IMR-90 (cell line): ENCODE measurements around the gene CD99L2. TPM values are rescaled to one million over a fixed set of nuclear protein-coding genes. Genes with fewer than 3 reads are reported as not detected.
A peak's percentile ranks its signal among the peaks of the same experiment; 100 is the strongest.

Experiments
- ATAC-seq: fragments of 200-7000 bp; cut with Tn5 transposase; 2 replicates; pipeline ENCODE4 v1.9.1; 2020; ENCODE audit warnings: low read depth, mild to moderate bottlenecking, moderate library complexity
- BruUV-seq: library from RNA; stranded (reverse); fragments of 400-500 nt; replicated peaks from 2 replicates; lab custom pipeline; 2021; lab: Mats Ljungman, UMichigan
- CTCF ChIA-PET: fragments of 300-600 bp; formaldehyde crosslinking; extraction: SDS; loops from one replicate; lab custom pipeline; 2021; ENCODE audit warnings: antibody characterized with exemption; lab: Yijun Ruan, JAX
- POLR2A ChIA-PET: fragments of 300-600 bp; sonication (Branson Sonifier 250); formaldehyde crosslinking; loops from one replicate; lab custom pipeline; 2022; ENCODE audit warnings: antibody characterized with exemption; ENCODE audit not compliant: unreplicated experiment; lab: Charles Lee
- DNase-seq: peaks from one replicate; pipeline ENCODE4 v3.0.0; 2013
- H2AFZ ChIP-seq: replicated peaks from 2 replicates; pipeline ENCODE3; 2013; ENCODE audit warnings: low read length, mild to moderate bottlenecking; ENCODE audit not compliant: poor library complexity
- H2AK5ac ChIP-seq: 2 replicates; pipeline ENCODE4 v1.6.1; 2013; ENCODE audit warnings: low read depth, low read length, inconsistent platforms
- H2AK9ac ChIP-seq: replicated peaks from 2 replicates; pipeline ENCODE3; 2013; ENCODE audit warnings: mild to moderate bottlenecking, low read depth, low read length, moderate library complexity; ENCODE audit not compliant: poor library complexity
- H2BK120ac ChIP-seq: 2 replicates; pipeline ENCODE4 v1.6.1; 2013; ENCODE audit warnings: low read depth, low read length, inconsistent platforms
- H2BK15ac ChIP-seq: 3 replicates; pipeline ENCODE4 v1.6.1; 2013; ENCODE audit warnings: low read depth, low read length, inconsistent platforms
- H2BK20ac ChIP-seq: 2 replicates; pipeline ENCODE4 v1.6.1; 2013; ENCODE audit warnings: low read depth, mild to moderate bottlenecking, inconsistent platforms, low read length, moderate library complexity
- H2BK5ac ChIP-seq: 2 replicates; pipeline ENCODE4 v1.6.1; 2013; ENCODE audit warnings: mild to moderate bottlenecking, low read depth, low read length, inconsistent platforms; ENCODE audit not compliant: poor library complexity, severe bottlenecking
- H3K14ac ChIP-seq: replicated peaks from 2 replicates; pipeline ENCODE4 v1.6.1; 2013; ENCODE audit warnings: low read depth, low read length, inconsistent platforms
- H3K18ac ChIP-seq: 2 replicates; pipeline ENCODE4 v1.6.1; 2013; ENCODE audit warnings: low read depth, low read length, control low read depth
- H3K23ac ChIP-seq: 2 replicates; pipeline ENCODE4 v1.6.1; 2013; ENCODE audit warnings: low read depth, low read length, inconsistent platforms
- H3K27ac ChIP-seq: 2 replicates; pipeline ENCODE4 v1.5.1; 2013; ENCODE audit warnings: mild to moderate bottlenecking, control low read depth, low read length; ENCODE audit not compliant: insufficient read depth
- H3K27me3 ChIP-seq: 2 replicates; pipeline ENCODE4 v1.6.1; 2013; ENCODE audit warnings: low read length; ENCODE audit not compliant: control insufficient read depth, insufficient read depth
- H3K36me3 ChIP-seq: 2 replicates; pipeline ENCODE4 v1.6.1; 2013; ENCODE audit warnings: low read length, mixed read lengths; ENCODE audit not compliant: control insufficient read depth, insufficient read depth
- H3K4ac ChIP-seq: 2 replicates; pipeline ENCODE4 v1.6.1; 2013; ENCODE audit warnings: low read depth, low read length, inconsistent platforms
- H3K4me1 ChIP-seq: 2 replicates; pipeline ENCODE4 v1.6.1; 2013; ENCODE audit warnings: low read length, mixed read lengths; ENCODE audit not compliant: control insufficient read depth, insufficient read depth
- H3K4me2 ChIP-seq: 2 replicates; pipeline ENCODE4 v1.6.1; 2013; ENCODE audit warnings: low read depth, mild to moderate bottlenecking, control low read depth, low read length, moderate library complexity
- H3K4me3 ChIP-seq: 2 replicates; pipeline ENCODE4 v1.5.1; 2013; ENCODE audit warnings: low read depth, mild to moderate bottlenecking, control low read depth, low read length, moderate library complexity; ENCODE audit not compliant: insufficient read depth
- H3K56ac ChIP-seq: 2 replicates; pipeline ENCODE4 v1.6.1; 2013; ENCODE audit warnings: low read length, inconsistent platforms; ENCODE audit not compliant: insufficient read depth; ENCODE audit errors: extremely low read depth
- H3K79me1 ChIP-seq, 2 experiments: 2 replicates each; pipeline ENCODE4 v1.6.1; 2013; ENCODE audit warnings: low read length in 2 of 2, inconsistent platforms in 1 of 2, low read depth in 1 of 2
- H3K9ac ChIP-seq: 2 replicates; pipeline ENCODE4 v1.6.1; 2013; ENCODE audit warnings: low read depth, low read length, control low read depth
- H3K9me1 ChIP-seq: 2 replicates; pipeline ENCODE4 v1.6.1; 2013; ENCODE audit warnings: low read length, inconsistent platforms; ENCODE audit not compliant: insufficient read depth
- H3K9me3 ChIP-seq: 2 replicates; pipeline ENCODE4 v1.6.1; 2013; ENCODE audit warnings: low read length; ENCODE audit not compliant: control insufficient read depth, insufficient read depth
- H4K20me1 ChIP-seq: 2 replicates; pipeline ENCODE4 v1.6.1; 2013; ENCODE audit warnings: low read length, inconsistent platforms; ENCODE audit not compliant: insufficient read depth
- H4K5ac ChIP-seq: 2 replicates; pipeline ENCODE4 v1.6.1; 2013; ENCODE audit warnings: mild to moderate bottlenecking, low read depth, low read length, control low read depth
- H4K8ac ChIP-seq, 2 experiments: 2 replicates each; pipeline ENCODE4 v1.6.1; 2013; ENCODE audit warnings: low read depth in 2 of 2, low read length in 2 of 2, control low read depth in 1 of 2, inconsistent platforms in 1 of 2
- H4K91ac ChIP-seq: 2 replicates; pipeline ENCODE4 v1.6.1; 2013; ENCODE audit warnings: low read depth, low read length, inconsistent platforms; ENCODE audit not compliant: insufficient read depth
- CEBPB ChIP-seq: IDR thresholded peaks from 2 replicates; pipeline ENCODE4 v1.6.1; 2012; ENCODE audit warnings: low read depth, low read length, improper control_type of control experiment
- CHD1 ChIP-seq: IDR thresholded peaks from 2 replicates; pipeline ENCODE4 v1.6.1; 2012; ENCODE audit warnings: low read depth, low read length, improper control_type of control experiment
- CTCF ChIP-seq: conservative IDR thresholded peaks from 2 replicates; pipeline ENCODE4 v1.5.1; 2012; ENCODE audit warnings: mild to moderate bottlenecking, low read depth, low read length, improper control_type of control experiment
- ELK1 ChIP-seq: fragments of 150-350 bp; IDR thresholded peaks from 2 replicates; pipeline ENCODE4 v1.6.1; 2016; ENCODE audit warnings: low read depth, mild to moderate bottlenecking, low read length, moderate library complexity, borderline replicate concordance
- FOS ChIP-seq: fragments of 150-350 bp; IDR thresholded peaks from 2 replicates; pipeline ENCODE4 v1.6.1; 2016; ENCODE audit warnings: low read depth, low read length
- MAFK ChIP-seq: IDR thresholded peaks from 2 replicates; pipeline ENCODE4 v1.6.1; 2012; ENCODE audit warnings: low read depth, low read length, improper control_type of control experiment
- MAZ ChIP-seq: IDR thresholded peaks from 2 replicates; pipeline ENCODE4 v1.6.1; 2012; ENCODE audit warnings: low read depth, mild to moderate bottlenecking, low read length, improper control_type of control experiment, moderate library complexity, borderline replicate concordance
- MXI1 ChIP-seq: IDR thresholded peaks from 2 replicates; pipeline ENCODE4 v1.6.1; 2012; ENCODE audit warnings: low read depth, mild to moderate bottlenecking, low read length, moderate library complexity, borderline replicate concordance
- NFE2L2 ChIP-seq: fragments of 150-350 bp; IDR thresholded peaks from 2 replicates; pipeline ENCODE4 v1.6.1; 2016; ENCODE audit warnings: low read depth, mild to moderate bottlenecking, low read length
- RAD21 ChIP-seq: IDR thresholded peaks from 2 replicates; pipeline ENCODE4 v1.6.1; 2012; ENCODE audit warnings: low read length, improper control_type of control experiment
- RCOR1 ChIP-seq: IDR thresholded peaks from 2 replicates; pipeline ENCODE4 v1.6.1; 2012; ENCODE audit warnings: mild to moderate bottlenecking, low read length, improper control_type of control experiment; ENCODE audit not compliant: insufficient replicate concordance
- RFX5 ChIP-seq: IDR thresholded peaks from 2 replicates; pipeline ENCODE4 v1.8.0; 2012; ENCODE audit warnings: low read depth, mild to moderate bottlenecking, low read length, moderate library complexity
- USF2 ChIP-seq: fragments of 150-350 bp; IDR thresholded peaks from 2 replicates; pipeline ENCODE4 v1.6.1; 2017; ENCODE audit warnings: mild to moderate bottlenecking, antibody characterized with exemption, low read length, low read depth
- WGBS, 2 experiments: methylation state at CpG; one replicate each; pipeline versions ENCODE4 v1.1.5 to v1.1.7; 2013; ENCODE audit warnings: missing lambda C conversion rate in 2 of 2; ENCODE audit not compliant: insufficient read length in 1 of 2; ENCODE audit errors: extremely low coverage in 2 of 2; 5-methylcytosine and 5-hydroxymethylcytosine counted together
- dilution Hi-C: fragments of 300-500 bp; cut with HindIII; formaldehyde crosslinking; loops from one replicate; pipeline ENCODE4 v1.14.3; 2018; ENCODE audit warnings: low sequenced_read_pairs; ENCODE audit not compliant: unreplicated experiment
- in situ Hi-C: fragments of 300-500 bp; cut with MboI; formaldehyde crosslinking; loops from 3 replicates; pipeline ENCODE4 v1.14.3; 2019; ENCODE audit warnings: low sequenced_read_pairs, inconsistent platforms, mixed read lengths
- intact Hi-C: fragments of 100-400 bp; cut with micrococcal nuclease; formaldehyde crosslinking; loops from 2 replicates; pipeline ENCODE4 v1.10.0; 2022
- polyA plus RNA-seq, 3 experiments: library from polyadenylated mRNA; depleted of rRNA; stranded (reverse); fragments of >200 nt; gene quantifications; 2 replicates each; pipeline ENCODE4 v1.2.3, GENCODE V29; 2012; ENCODE audit warnings: low replicate concordance in 1 of 3
- total RNA-seq: library from RNA; depleted of rRNA; stranded (reverse); fragments of >200 nt; gene quantifications from 2 replicates; pipeline ENCODE4 v1.2.3, GENCODE V29; 2012

Gene CD99L2
- total and polyA plus RNA-seq, 2 of the 4 experiments (the other 2 are of a cell fraction): 17.4 to 41.4 TPM

GRCh38 chrX:150897421-150898320, 797 bp downstream of the CD99L2 start:
- no peaks in the 10 kb centered on the region for H3K36me3 ChIP-seq
- CTCF ChIA-PET: interaction anchor here (0.6 kb wide), 1 partner anchor 890 kb away, joined by 3 read pairs; no protein-coding TSS in a partner anchor
- no peak overlapping the region for H3K23ac ChIP-seq
- H2BK5ac ChIP-seq: no peak overlapping the region
- no peak overlapping the region for H2BK120ac ChIP-seq
- H4K20me1 ChIP-seq: no peaks in the 10 kb centered on the region
- H3K9me3 ChIP-seq: no peaks in the 10 kb centered on the region
- in situ Hi-C loops: loop anchor here (10.0 kb wide), 1 partner anchor 87 kb away; the partner anchor contains the start of gene HMGB3
- POLR2A ChIA-PET: no interaction called here
- peak overlapping the region; percentile 73 for H3K9ac ChIP-seq
- WGBS, 2 experiments: 20% methylated on average over 9 of the region's 22 CpGs; no CpG with 5 or more reads in 1 of the 2 experiments
- H3K4ac ChIP-seq: no peak overlapping the region
- peak overlapping the region; percentile 95 for H3K4me3 ChIP-seq
- no peak overlapping the region for H4K5ac ChIP-seq
- no peak overlapping the region for H2BK20ac ChIP-seq
- no peaks in the 10 kb centered on the region for H3K9me1 ChIP-seq
- peaks cover 4 to 14% of the 10 kb centered on the region in 2 experiments; a peak in 3 of 4 replicates for H3K79me1 ChIP-seq
- no peak overlapping the region for H3K18ac ChIP-seq
- peak overlapping the region; percentile 33 to 40; a peak in 2 of 4 replicates for H4K8ac ChIP-seq
- H2AK9ac ChIP-seq: peak overlapping the region; percentile 82
- H2AK5ac ChIP-seq: no peak overlapping the region
- H3K4me1 ChIP-seq: no peaks in the 10 kb centered on the region
- peak overlapping the region; percentile 62 for H3K4me2 ChIP-seq
- dilution Hi-C loops: no loop called here
- no peak overlapping the region for H2BK15ac ChIP-seq
- no TSS peak for BruUV-seq
- H2AFZ ChIP-seq: peak overlapping the region; percentile 94
- H3K56ac ChIP-seq: no peak overlapping the region
- intact Hi-C loops: loop anchor here (2.0 kb wide), 2 partner anchors 185 to 499 kb away; partner anchors contain the start of gene VMA21
- no peak overlapping the region; the same call in 1 of the 2 replicates for H3K14ac ChIP-seq
- ATAC-seq: no peak
- DNase-seq: no peak
- H4K91ac ChIP-seq: no peak overlapping the region
- H3K27ac ChIP-seq: peak overlapping the region; percentile 6; the same call in 1 of the 2 replicates
- no peaks in the 10 kb centered on the region for H3K27me3 ChIP-seq
- TF ChIP-seq USF2 (no peak), MAZ (no peak), CEBPB (no peak), CHD1 (no peak), RCOR1 (no peak), CTCF (no peak), RFX5 (no peak), MXI1 (no peak), RAD21 (no peak), MAFK (no peak), FOS (no peak), NFE2L2 (no peak), ELK1 (no peak)
